Measurements from ENCODE around the gene WSCD1.

The WSCD1 gene

GRCh38 chr17:6045621-6046357 lies 24.4 kb upstream of the WSCD1 start:
- no peak overlapping the region for H2BK5ac ChIP-seq (ENCODE audit: low read length)
- no peaks in the 10 kb centered on the region for H3K79me1 ChIP-seq (ENCODE audit: low read depth, low read length)
- no peak overlapping the region for H3K4ac ChIP-seq (ENCODE audit: low read length)
- H3K4me3 ChIP-seq (ENCODE audit: low read length in 2 of 2) = no peak overlapping the region
- H3K27ac ChIP-seq (replicated peaks; ENCODE audit: low read length) = no peak overlapping the region
- H4K91ac ChIP-seq (ENCODE audit: low read depth, low read length, poor library complexity) = no peak overlapping the region
- H3K23ac ChIP-seq (ENCODE audit: low read depth, low read length, poor library complexity) = no peak overlapping the region
- H3K36me3 ChIP-seq (replicated peaks in 1 of 2; ENCODE audit: control insufficient read depth in 2 of 2, insufficient read depth in 2 of 2, low read length in 2 of 2) = no peaks in the 10 kb centered on the region
- no peak for DNase-seq (ENCODE audit: low spot score)
- H3K9ac ChIP-seq (ENCODE audit: low read depth, low read length, poor library complexity) = no peak overlapping the region
- H2AK5ac ChIP-seq (ENCODE audit: low read depth, low read length) = no peak overlapping the region
- H3K4me1 ChIP-seq (ENCODE audit: control insufficient read depth in 2 of 2, insufficient read depth in 1 of 2, low read depth in 1 of 2, low read length in 2 of 2) = no peaks in the 10 kb centered on the region
- WGBS, 2 donors (ENCODE audit: extremely low coverage in 2 of 2, insufficient read length in 2 of 2, insufficient replicate concordance in 1 of 2) = no CpG with 5 or more reads among the region's 6 CpGs
- H2BK120ac ChIP-seq (ENCODE audit: low read depth, low read length) = no peak overlapping the region
- H3K4me2 ChIP-seq (ENCODE audit: insufficient read depth, low read length, poor library complexity, severe bottlenecking) = no peak overlapping the region
- H3K27me3 ChIP-seq (ENCODE audit: control insufficient read depth in 3 of 3, insufficient read depth in 3 of 3, low read depth in 1 of 3, low read length in 3 of 3) = peaks cover 0 to 3% (median 0%) of the 10 kb centered on the region in 3 experiments
- H2BK12ac ChIP-seq (ENCODE audit: low read length) = no peak overlapping the region
- H4K8ac ChIP-seq (ENCODE audit: low read depth, low read length) = no peak overlapping the region
- no peak overlapping the region for H2AFZ ChIP-seq (ENCODE audit: low read length)
- no peak overlapping the region for H3K18ac ChIP-seq (ENCODE audit: low read length)
- no peak overlapping the region for H3K14ac ChIP-seq (ENCODE audit: low read length)
- no peaks in the 10 kb centered on the region for H3K9me3 ChIP-seq (replicated peaks in 1 of 2; ENCODE audit: control insufficient read depth in 2 of 2, insufficient read depth in 1 of 2, low read depth in 1 of 2, low read length in 2 of 2)
- H2BK15ac ChIP-seq (ENCODE audit: low read length) = no peak overlapping the region

- no peak overlapping the region for H3K4me3 ChIP-seq (ENCODE audit: low read length in 2 of 2)
- H3K27ac ChIP-seq (replicated peaks; ENCODE audit: low read length) = no peak overlapping the region
- H3K27me3 ChIP-seq (ENCODE audit: control insufficient read depth in 3 of 3, insufficient read depth in 3 of 3, low read depth in 1 of 3, low read length in 3 of 3) = peaks cover 0 to 6% (median 0%) of the 10 kb centered on the region in 3 experiments
- H3K9me3 ChIP-seq (replicated peaks in 1 of 2; ENCODE audit: control insufficient read depth in 2 of 2, insufficient read depth in 1 of 2, low read depth in 1 of 2, low read length in 2 of 2) = no peaks in the 10 kb centered on the region
- no peaks in the 10 kb centered on the region for H3K79me1 ChIP-seq (ENCODE audit: low read depth, low read length)
- no peak overlapping the region for H2BK15ac ChIP-seq (ENCODE audit: low read length)
- no peaks in the 10 kb centered on the region for H3K4me1 ChIP-seq (ENCODE audit: control insufficient read depth in 2 of 2, insufficient read depth in 1 of 2, low read depth in 1 of 2, low read length in 2 of 2)
- H4K91ac ChIP-seq (ENCODE audit: low read depth, low read length, poor library complexity) = no peak overlapping the region
- no peak overlapping the region for H2BK12ac ChIP-seq (ENCODE audit: low read length)
- no peak overlapping the region for H2BK120ac ChIP-seq (ENCODE audit: low read depth, low read length)
- no peak overlapping the region for H3K9ac ChIP-seq (ENCODE audit: low read depth, low read length, poor library complexity)
- no peak overlapping the region for H2BK5ac ChIP-seq (ENCODE audit: low read length)
- no peak overlapping the region for H3K14ac ChIP-seq (ENCODE audit: low read length)
- no peak overlapping the region for H2AFZ ChIP-seq (ENCODE audit: low read length)
- H2AK5ac ChIP-seq (ENCODE audit: low read depth, low read length) = no peak overlapping the region
- H3K18ac ChIP-seq (ENCODE audit: low read length) = no peak overlapping the region
- no CpG with 5 or more reads among the region's 4 CpGs for WGBS, 2 donors (ENCODE audit: extremely low coverage in 2 of 2, insufficient read length in 2 of 2, insufficient replicate concordance in 1 of 2)
- no peaks in the 10 kb centered on the region for H3K36me3 ChIP-seq (replicated peaks in 1 of 2; ENCODE audit: control insufficient read depth in 2 of 2, insufficient read depth in 2 of 2, low read length in 2 of 2)
- DNase-seq (ENCODE audit: low spot score) = no peak
- H3K4ac ChIP-seq (ENCODE audit: low read length) = no peak overlapping the region
- no peak overlapping the region for H3K4me2 ChIP-seq (ENCODE audit: insufficient read depth, low read length, poor library complexity, severe bottlenecking)
- no peak overlapping the region for H4K8ac ChIP-seq (ENCODE audit: low read depth, low read length)
- no peak overlapping the region for H3K23ac ChIP-seq (ENCODE audit: low read depth, low read length, poor library complexity)
Measured at GRCh38 chr17:6046431-6046830, 23.7 kb upstream of the WSCD1 start.

- no peak overlapping the region for H2BK12ac ChIP-seq (ENCODE audit: low read length)
- no peak overlapping the region for H2AFZ ChIP-seq (ENCODE audit: low read length)
- no peak for DNase-seq (ENCODE audit: low spot score)
- H3K27me3 ChIP-seq (ENCODE audit: control insufficient read depth in 3 of 3, insufficient read depth in 3 of 3, low read depth in 1 of 3, low read length in 3 of 3) = peaks cover 0 to 6% (median 0%) of the 10 kb centered on the region in 3 experiments
- no peak overlapping the region for H3K18ac ChIP-seq (ENCODE audit: low read length)
- H3K4ac ChIP-seq (ENCODE audit: low read length) = no peak overlapping the region
- H3K14ac ChIP-seq (ENCODE audit: low read length) = no peak overlapping the region
- H3K27ac ChIP-seq (replicated peaks; ENCODE audit: low read length) = no peak overlapping the region
- no peaks in the 10 kb centered on the region for H3K79me1 ChIP-seq (ENCODE audit: low read depth, low read length)
- no CpG with 5 or more reads among the region's 1 CpG for WGBS, 2 donors (ENCODE audit: extremely low coverage in 2 of 2, insufficient read length in 2 of 2, insufficient replicate concordance in 1 of 2)
- no peak overlapping the region for H4K8ac ChIP-seq (ENCODE audit: low read depth, low read length)
- H3K4me3 ChIP-seq (ENCODE audit: low read length in 2 of 2) = no peak overlapping the region
- H4K91ac ChIP-seq (ENCODE audit: low read depth, low read length, poor library complexity) = no peak overlapping the region
- no peaks in the 10 kb centered on the region for H3K36me3 ChIP-seq (replicated peaks in 1 of 2; ENCODE audit: control insufficient read depth in 2 of 2, insufficient read depth in 2 of 2, low read length in 2 of 2)
- no peaks in the 10 kb centered on the region for H3K9me3 ChIP-seq (replicated peaks in 1 of 2; ENCODE audit: control insufficient read depth in 2 of 2, insufficient read depth in 1 of 2, low read depth in 1 of 2, low read length in 2 of 2)
- H3K4me1 ChIP-seq (ENCODE audit: control insufficient read depth in 2 of 2, insufficient read depth in 1 of 2, low read depth in 1 of 2, low read length in 2 of 2) = no peaks in the 10 kb centered on the region
- no peak overlapping the region for H3K9ac ChIP-seq (ENCODE audit: low read depth, low read length, poor library complexity)
- no peak overlapping the region for H2BK15ac ChIP-seq (ENCODE audit: low read length)
- H2BK5ac ChIP-seq (ENCODE audit: low read length) = no peak overlapping the region
- H3K4me2 ChIP-seq (ENCODE audit: insufficient read depth, low read length, poor library complexity, severe bottlenecking) = no peak overlapping the region
- no peak overlapping the region for H3K23ac ChIP-seq (ENCODE audit: low read depth, low read length, poor library complexity)
- no peak overlapping the region for H2AK5ac ChIP-seq (ENCODE audit: low read depth, low read length)
- no peak overlapping the region for H2BK120ac ChIP-seq (ENCODE audit: low read depth, low read length)
Measured at GRCh38 chr17:6046931-6047330, 23.2 kb upstream of the WSCD1 start.

- H3K18ac ChIP-seq (ENCODE audit: low read length) = no peak overlapping the region
- WGBS, 2 donors (ENCODE audit: extremely low coverage in 2 of 2, insufficient read length in 2 of 2, insufficient replicate concordance in 1 of 2) = no CpG with 5 or more reads among the region's 3 CpGs
- no peak overlapping the region for H3K14ac ChIP-seq (ENCODE audit: low read length)
- no peak overlapping the region for H2AK5ac ChIP-seq (ENCODE audit: low read depth, low read length)
- no peak overlapping the region for H2BK12ac ChIP-seq (ENCODE audit: low read length)
- no peak overlapping the region for H3K27ac ChIP-seq (replicated peaks; ENCODE audit: low read length)
- no peak overlapping the region for H3K4me3 ChIP-seq (ENCODE audit: low read length in 2 of 2)
- no peaks in the 10 kb centered on the region for H3K9me3 ChIP-seq (replicated peaks in 1 of 2; ENCODE audit: control insufficient read depth in 2 of 2, insufficient read depth in 1 of 2, low read depth in 1 of 2, low read length in 2 of 2)
- H2BK15ac ChIP-seq (ENCODE audit: low read length) = no peak overlapping the region
- no peaks in the 10 kb centered on the region for H3K36me3 ChIP-seq (replicated peaks in 1 of 2; ENCODE audit: control insufficient read depth in 2 of 2, insufficient read depth in 2 of 2, low read length in 2 of 2)
- H3K4me2 ChIP-seq (ENCODE audit: insufficient read depth, low read length, poor library complexity, severe bottlenecking) = no peak overlapping the region
- no peak overlapping the region for H2BK120ac ChIP-seq (ENCODE audit: low read depth, low read length)
- H3K9ac ChIP-seq (ENCODE audit: low read depth, low read length, poor library complexity) = no peak overlapping the region
- H4K8ac ChIP-seq (ENCODE audit: low read depth, low read length) = no peak overlapping the region
- H3K4ac ChIP-seq (ENCODE audit: low read length) = no peak overlapping the region
- no peak overlapping the region for H4K91ac ChIP-seq (ENCODE audit: low read depth, low read length, poor library complexity)
- H3K79me1 ChIP-seq (ENCODE audit: low read depth, low read length) = no peaks in the 10 kb centered on the region
- H2BK5ac ChIP-seq (ENCODE audit: low read length) = no peak overlapping the region
- H3K23ac ChIP-seq (ENCODE audit: low read depth, low read length, poor library complexity) = no peak overlapping the region
- no peak overlapping the region for H2AFZ ChIP-seq (ENCODE audit: low read length)
- no peaks in the 10 kb centered on the region for H3K4me1 ChIP-seq (ENCODE audit: control insufficient read depth in 2 of 2, insufficient read depth in 1 of 2, low read depth in 1 of 2, low read length in 2 of 2)
- no peak for DNase-seq (ENCODE audit: low spot score)
- H3K27me3 ChIP-seq (ENCODE audit: control insufficient read depth in 3 of 3, insufficient read depth in 3 of 3, low read depth in 1 of 3, low read length in 3 of 3) = peaks cover 0 to 6% (median 0%) of the 10 kb centered on the region in 3 experiments
Measured at GRCh38 chr17:6047966-6048365, 22.2 kb upstream of the WSCD1 start.

Data from neuronal stem cell (in vitro differentiated cells).